ENCODE measurements around the gene NDUFV2. TPM values are rescaled to one million over a fixed set of nuclear protein-coding genes. Genes with fewer than 3 reads are reported as not detected.

Gene NDUFV2
- total RNA-seq, 2 experiments from 2014 or later, result 342 to 361 TPM

DNA sequence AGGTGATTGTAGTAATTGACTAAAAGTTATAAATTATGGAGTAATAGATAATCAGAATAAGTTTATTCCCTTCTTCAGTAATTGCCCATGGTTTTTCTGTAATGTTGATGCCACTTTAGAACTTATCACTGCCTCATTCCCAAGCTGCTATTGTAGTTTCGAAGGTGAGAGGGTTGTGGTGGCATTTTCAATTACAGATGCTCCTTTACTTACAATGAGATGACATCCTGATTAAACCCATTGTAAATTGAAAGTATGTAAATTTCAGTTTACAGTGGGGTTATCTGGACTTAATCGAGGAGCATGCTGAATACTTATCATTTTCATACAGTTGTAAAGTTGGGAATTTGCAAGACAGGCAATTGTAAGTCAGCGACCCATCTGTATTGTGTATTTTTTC lies 2.9 kb downstream of the NDUFV2 start:
- CTCF ChIA-PET, result interaction anchor here (1.0 to 3.5 kb wide), 2 partner anchors 24 to 27 kb away, joined by 3 to 11 read pairs; no protein-coding TSS in a partner anchor
- POLR2A ChIA-PET, result interaction anchor here (4.2 to 4.3 kb wide), 2 partner anchors 14 to 31 kb away, joined by 45 to 47 read pairs; partner anchors contain the start of gene ANKRD12

DNA sequence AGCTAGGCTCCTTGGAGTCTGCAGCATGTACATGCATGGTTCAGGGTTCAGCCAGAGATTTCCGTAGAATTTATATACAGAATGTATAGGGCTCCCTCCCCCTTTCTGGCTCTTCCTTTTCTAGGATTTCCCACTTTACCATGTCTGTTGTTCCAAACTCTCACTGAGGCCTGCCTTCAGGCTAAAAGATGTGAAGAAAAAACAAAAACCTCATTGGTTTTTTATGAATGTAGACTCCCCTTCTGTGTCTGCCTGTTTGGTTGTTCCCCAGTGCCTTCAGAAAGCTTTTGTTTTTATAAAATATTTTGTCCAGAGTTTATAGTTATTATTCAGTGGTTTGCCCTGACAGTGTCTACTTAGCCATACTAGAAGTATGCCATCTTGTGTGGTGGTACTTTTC lies 3.6 kb downstream of the NDUFV2 start:
- CTCF ChIA-PET, result no interaction called here
- POLR2A ChIA-PET, result no interaction called here

GRCh38 chr18:9106800-9107584 lies 4.5 kb downstream of the NDUFV2 start:
- ChIA-PET POLR2A (no interaction called here), CTCF (no interaction called here)

- CTCF ChIA-PET, result interaction anchor here (1.0 to 1.7 kb wide), 3 partner anchors 27 to 72 kb away, joined by 3 to 4 read pairs (median 4); no protein-coding TSS in a partner anchor
- POLR2A ChIA-PET, result interaction anchor here (0.7 to 1.5 kb wide), 3 partner anchors 8 to 26 kb away, joined by 3 to 4 read pairs (median 4); no protein-coding TSS in a partner anchor
These were observed 6.4 kb downstream of the NDUFV2 start for GRCh38 chr18:9108911-9109310.

DNA sequence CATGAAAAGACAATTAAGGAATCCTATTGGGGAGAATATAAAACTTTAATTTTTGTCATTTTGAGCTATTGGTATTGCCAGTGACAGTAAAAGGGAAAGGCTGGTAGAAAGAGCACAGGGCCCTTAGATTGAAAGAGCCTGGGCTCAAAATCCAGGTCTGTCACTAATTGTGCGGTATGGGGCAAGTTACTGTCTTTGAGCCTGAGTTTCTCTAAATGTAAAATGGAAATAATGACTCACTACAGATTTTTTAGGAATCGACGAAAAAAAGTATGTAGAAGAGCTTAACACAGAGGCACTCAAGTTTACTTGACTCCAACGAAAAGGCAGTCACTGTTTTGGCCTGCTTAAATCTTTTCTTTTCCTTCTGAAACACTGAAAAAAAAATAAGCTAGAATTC lies 7.0 kb downstream of the NDUFV2 start:
- POLR2A ChIA-PET, result interaction anchor here (0.6 to 1.5 kb wide), 3 partner anchors 8 to 143 kb away, joined by 3 to 6 read pairs (median 3); no protein-coding TSS in a partner anchor
- CTCF ChIA-PET, result interaction anchor here (1.0 to 1.7 kb wide), 3 partner anchors 27 to 71 kb away, joined by 3 to 4 read pairs (median 4); no protein-coding TSS in a partner anchor

DNA sequence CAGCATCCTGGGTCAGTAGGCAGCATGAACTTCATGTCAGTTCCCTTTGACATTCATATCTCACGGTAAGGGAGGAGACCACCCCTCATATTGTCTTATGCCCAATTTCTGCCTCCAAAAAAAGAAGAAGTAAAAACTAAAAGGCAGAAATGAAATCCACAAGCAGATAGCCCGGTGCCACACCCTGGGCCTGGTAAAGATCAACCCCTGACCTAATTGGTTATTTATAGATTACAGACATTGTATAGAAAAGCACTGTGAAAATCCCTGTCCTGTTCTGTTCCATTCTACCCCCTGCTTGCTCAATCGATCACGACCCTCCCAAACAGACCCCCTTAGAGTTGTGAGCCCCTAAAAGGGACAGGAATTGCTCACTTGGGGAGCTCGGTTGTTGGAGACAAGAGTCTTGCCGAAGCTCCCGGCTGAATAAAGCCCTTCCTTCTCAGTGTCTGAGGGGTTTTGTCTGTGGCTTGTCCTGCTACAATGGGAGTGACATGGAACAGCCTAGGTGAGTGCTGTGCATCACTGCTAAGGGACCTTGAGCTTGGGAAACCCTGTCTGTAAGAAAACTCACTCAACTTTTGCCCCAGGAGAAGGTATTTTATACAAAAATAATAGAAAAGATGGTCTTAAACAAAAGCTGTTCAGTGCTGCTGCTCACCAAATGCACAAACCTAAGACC lies 11.1 kb downstream of the NDUFV2 start:
- CTCF ChIA-PET, result no interaction called here

GRCh38 chr18:9115984-9116383 lies 13.5 kb downstream of the NDUFV2 start:
- CTCF ChIA-PET, result interaction anchor here (1.2 to 1.3 kb wide), 2 partner anchors 12 to 24 kb away, joined by 3 to 5 read pairs; no protein-coding TSS in a partner anchor

More for the DNA sequence above, 11.1 kb downstream of the NDUFV2 start:
- POLR2A ChIA-PET, result no interaction called here

DNA sequence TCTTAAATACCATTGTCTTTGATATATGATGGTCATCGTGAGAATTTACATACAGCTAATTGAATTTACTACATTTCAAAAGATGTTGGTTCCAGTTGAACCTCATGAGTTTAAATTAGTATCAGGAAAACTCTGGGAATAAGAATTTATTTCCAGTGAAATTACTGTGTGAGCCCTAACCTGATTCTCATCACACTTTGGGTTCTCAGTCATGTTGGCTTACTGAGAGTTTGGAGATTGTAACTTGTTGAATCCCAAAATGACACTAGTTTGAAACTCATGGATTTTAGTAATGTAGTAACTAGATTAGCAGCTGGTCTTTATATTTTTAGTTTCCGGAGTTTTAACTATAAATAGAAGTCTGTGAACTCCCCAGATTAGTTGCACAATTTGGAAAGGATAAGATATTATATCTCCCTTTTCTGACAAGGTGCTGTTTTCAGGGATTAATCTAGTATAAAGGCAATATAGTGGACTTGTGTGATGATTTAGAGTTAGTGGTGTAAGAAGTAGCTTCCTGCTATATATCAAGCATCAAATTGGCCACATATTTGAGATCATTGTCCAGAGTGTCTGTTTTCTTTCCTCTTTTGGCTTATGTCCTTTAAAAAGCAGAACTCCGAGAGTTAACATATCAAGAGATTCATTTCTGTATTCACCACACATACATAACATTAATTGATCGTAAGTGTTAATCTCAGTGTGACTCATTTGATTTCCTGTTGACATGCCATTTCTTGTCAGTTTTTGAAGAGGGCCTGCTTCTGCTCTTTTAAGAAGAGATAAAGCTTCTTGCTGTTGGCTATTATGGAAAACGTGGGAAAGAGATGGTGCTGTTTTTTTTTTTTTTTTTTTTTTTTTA lies 15.7 kb downstream of the NDUFV2 start:
- ChIA-PET CTCF (interaction anchor here (0.6 to 1.5 kb wide), 5 partner anchors 18 to 97 kb away, joined by 3 to 5 read pairs (median 3); partner anchors contain the start of gene ANKRD12), POLR2A (interaction anchor here (0.6 to 2.6 kb wide), 7 partner anchors 14 to 35 kb away, joined by 3 to 15 read pairs (median 4); partner anchors contain the start of gene ANKRD12)

More at GRCh38 chr18:9115984-9116383, 13.5 kb downstream of the NDUFV2 start:
- POLR2A ChIA-PET, result interaction anchor here (1.5 to 2.6 kb wide), 4 partner anchors 9 to 23 kb away, joined by 4 to 15 read pairs (median 5); partner anchors contain the start of gene ANKRD12

GRCh38 chr18:9120796-9121195 lies 18.3 kb downstream of the NDUFV2 start:
- POLR2A ChIA-PET, result interaction anchor here (1.1 kb wide), 1 partner anchor 15 kb away, joined by 8 read pairs; no protein-coding TSS in a partner anchor

DNA sequence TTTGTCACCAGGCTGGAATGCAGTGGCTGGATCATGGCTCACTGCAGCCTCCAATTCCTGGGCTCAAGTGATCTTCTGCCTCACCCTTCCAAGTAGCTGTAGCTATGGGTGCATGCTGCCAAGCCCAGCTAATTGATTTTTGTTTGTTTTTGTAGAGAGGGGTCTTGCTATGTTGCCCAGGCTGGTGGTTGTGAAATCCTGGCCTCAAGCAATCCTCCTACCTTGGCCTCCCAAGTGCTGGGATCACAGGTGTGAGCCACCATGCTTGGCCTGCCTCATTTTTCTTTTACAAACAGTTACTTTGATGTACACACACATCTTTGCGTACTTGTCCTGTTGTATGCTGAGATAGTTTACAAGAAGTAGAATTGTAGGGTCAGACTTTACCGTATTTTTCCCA lies 21.0 kb downstream of the NDUFV2 start:
- POLR2A ChIA-PET, result no interaction called here
- CTCF ChIA-PET, result interaction anchor here (0.7 kb wide), 1 partner anchor 11 kb away, joined by 4 read pairs; no protein-coding TSS in a partner anchor

More at GRCh38 chr18:9120796-9121195, 18.3 kb downstream of the NDUFV2 start:
- CTCF ChIA-PET, result interaction anchor here (1.6 kb wide), 1 partner anchor 15 kb away, joined by 5 read pairs; the partner anchor contains the start of gene ANKRD12

DNA sequence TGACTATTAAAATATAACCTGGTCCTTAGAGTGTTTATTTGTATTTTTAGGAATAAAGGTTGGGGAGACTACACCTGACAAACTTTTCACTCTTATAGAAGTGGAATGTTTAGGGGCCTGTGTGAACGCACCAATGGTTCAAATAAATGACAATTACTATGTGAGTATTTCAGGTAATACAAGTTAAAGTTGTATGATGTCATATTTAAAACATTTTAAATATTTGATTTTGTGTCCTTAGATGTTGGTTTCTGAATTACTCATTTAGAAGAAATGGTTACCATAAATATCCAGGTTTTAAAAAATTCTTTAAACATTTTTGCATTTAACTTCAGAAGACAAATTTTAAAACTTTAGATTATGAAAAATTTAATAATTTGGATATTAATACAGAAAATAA lies 22.3 kb downstream of the NDUFV2 start:
- CTCF ChIA-PET, result interaction anchor here (0.6 to 0.8 kb wide), 2 partner anchors 11 to 20 kb away, joined by 3 to 6 read pairs; no protein-coding TSS in a partner anchor
- POLR2A ChIA-PET, result interaction anchor here (0.7 to 1.4 kb wide), 5 partner anchors 10 to 137 kb away, joined by 3 to 5 read pairs (median 4); no protein-coding TSS in a partner anchor

DNA sequence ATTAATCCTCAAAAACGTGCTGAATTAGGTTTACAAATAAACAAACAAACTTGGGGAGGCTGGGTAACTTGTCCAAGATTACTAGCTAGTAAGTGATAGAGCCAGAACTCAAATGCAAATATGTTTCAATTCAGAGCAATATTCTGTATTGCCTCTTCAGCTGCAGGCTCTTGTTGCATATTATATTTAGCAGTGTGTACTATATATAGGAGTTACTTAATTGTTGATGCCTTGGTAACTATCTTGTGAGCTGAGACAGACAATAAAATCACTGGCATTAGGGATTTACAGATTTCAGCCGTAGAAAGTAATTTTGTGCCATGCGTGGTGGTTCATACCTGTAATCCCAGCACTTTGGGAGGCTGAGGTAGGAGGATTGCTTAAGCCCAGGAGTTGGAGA lies 23.8 kb downstream of the NDUFV2 start:
- ChIA-PET CTCF (no interaction called here), POLR2A (no interaction called here)

- POLR2A ChIA-PET, result no interaction called here
- CTCF ChIA-PET, result no interaction called here
These were observed 27.7 kb downstream of the NDUFV2 start for GRCh38 chr18:9130195-9130594.

- ChIA-PET CTCF (no interaction called here), POLR2A (no interaction called here)
These were observed 28.3 kb downstream of the NDUFV2 start for GRCh38 chr18:9130806-9131205.

GRCh38 chr18:9132628-9133027 lies 30.1 kb downstream of the NDUFV2 start:
- POLR2A ChIA-PET, result interaction anchor here (0.6 kb wide), 1 partner anchor 24 kb away, joined by 4 read pairs; no protein-coding TSS in a partner anchor
- CTCF ChIA-PET, result interaction anchor here (0.8 kb wide), 1 partner anchor 50 kb away, joined by 3 read pairs; no protein-coding TSS in a partner anchor

GRCh38 chr18:9133225-9133624 lies 30.7 kb downstream of the NDUFV2 start:
- CTCF ChIA-PET, result no interaction called here
- POLR2A ChIA-PET, result no interaction called here

DNA sequence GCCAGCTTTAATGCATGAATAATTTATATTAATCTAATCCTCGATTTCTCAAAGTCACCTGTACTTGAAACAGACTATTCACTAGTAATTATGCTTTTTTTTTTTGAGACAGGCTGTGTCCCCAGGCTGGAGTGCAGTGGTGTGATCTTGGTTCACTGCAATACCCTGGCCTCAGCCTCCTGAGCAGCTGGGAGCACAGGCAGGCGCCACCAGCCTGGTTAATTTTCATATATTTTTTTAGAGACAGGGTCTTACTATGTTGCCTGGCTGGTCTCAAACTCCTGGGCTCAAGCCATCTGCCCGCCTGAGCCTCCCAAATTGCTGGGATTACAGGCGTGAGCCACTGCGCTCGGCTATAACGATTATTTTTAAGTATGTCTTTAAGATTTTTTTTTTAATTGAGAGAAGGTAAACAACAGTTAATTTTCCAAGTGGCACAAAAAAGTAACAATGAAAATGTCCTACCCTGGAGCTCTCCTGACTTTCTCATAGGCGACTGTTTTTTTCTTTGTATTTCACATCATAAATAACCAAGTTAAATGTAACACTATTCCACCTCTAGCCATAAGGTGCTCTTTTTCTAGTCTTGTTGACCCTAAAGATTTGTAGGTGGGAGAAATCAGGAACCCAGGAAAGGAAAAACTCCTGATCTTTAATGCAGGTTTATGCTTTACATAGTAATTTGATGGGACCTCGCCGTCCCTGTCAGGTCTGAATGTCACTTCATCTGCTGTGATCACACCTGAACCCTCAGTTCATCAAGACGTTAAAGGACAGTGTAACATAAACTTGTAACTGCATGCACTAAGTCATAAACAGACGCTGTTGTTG lies 32.8 kb downstream of the NDUFV2 start:
- ChIA-PET CTCF (interaction anchor here (0.6 to 2.4 kb wide), 4 partner anchors 10 to 71 kb away, joined by 3 to 5 read pairs (median 4); no protein-coding TSS in a partner anchor), POLR2A (interaction anchor here (0.7 to 3.2 kb wide), 9 partner anchors 10 to 199 kb away, joined by 3 to 45 read pairs (median 4); partner anchors contain the start of genes NDUFV2 and TWSG1)
